Activated CD8-positive, alpha-beta memory T cell treated with anti-CD3 and anti-CD28 coated beads for 1 hour (primary cell): ENCODE results near the gene ENPP5.
"Not testable (repeated sequence)": the region's sequence is repeated elsewhere in the genome, so short reads cannot be mapped to it uniquely, and the experiment has no call there.

Source experiments
- DNase-seq, 2 donors: peaks; one replicate each; pipeline ENCODE4 v3.0.0-alpha.2; 2020; ENCODE audit warnings: low read depth in 1 of 2; ENCODE audit errors: extremely low read depth in 1 of 2

ENPP5 gene

GRCh38 chr6:46175976-46176375 is 5.2 kb upstream of the ENPP5 start:
- DNase-seq, result no peak

- no peak for DNase-seq
These were observed 4.7 kb upstream of the ENPP5 start for GRCh38 chr6:46175446-46175845.

- DNase-seq, result no peak
These were observed 4.1 kb upstream of the ENPP5 start for GRCh38 chr6:46174904-46175303.

- no peak for DNase-seq
These were observed 1.4 kb upstream of the ENPP5 start for GRCh38 chr6:46172176-46172575.

- DNase-seq, result no peak
These were observed 10.7 kb downstream of the ENPP5 start for GRCh38 chr6:46160102-46160501.

- DNase-seq, result no peak
These were observed 11.6 kb downstream of the ENPP5 start for GRCh38 chr6:46159229-46159628.

- no peak for DNase-seq
These were observed 14.1 kb downstream of the ENPP5 start for GRCh38 chr6:46156701-46157100.

GRCh38 chr6:46149066-46149465 is 21.7 kb downstream of the ENPP5 start:
- DNase-seq, result not testable (repeated sequence)

GRCh38 chr6:46144270-46144669 is 26.5 kb downstream of the ENPP5 start:
- no peak for DNase-seq

GRCh38 chr6:46138281-46138680 is 32.5 kb downstream of the ENPP5 start:
- DNase-seq, result no peak

GRCh38 chr6:46137387-46137786 is 33.4 kb downstream of the ENPP5 start:
- no peak for DNase-seq

GRCh38 chr6:46136831-46137230 is 33.9 kb downstream of the ENPP5 start:
- no peak for DNase-seq

GRCh38 chr6:46135176-46135575 is 35.6 kb downstream of the ENPP5 start:
- no peak for DNase-seq

- no peak for DNase-seq
These were observed 36.6 kb downstream of the ENPP5 start for GRCh38 chr6:46134216-46134615.

GRCh38 chr6:46131291-46131690 is 39.5 kb downstream of the ENPP5 start:
- not testable (repeated sequence) for DNase-seq

GRCh38 chr6:46130666-46131065 is 40.1 kb downstream of the ENPP5 start:
- DNase-seq, result no peak

- peak; percentile 74 to 81 for DNase-seq
These were observed 40.9 kb downstream of the ENPP5 start, which contains the start of gene ENPP4 for GRCh38 chr6:46129629-46130511. ENPP4 (plus strand) TSS chr6:46129989; CDS start chr6:46139584, 9,595 bp downstream.

GRCh38 chr6:46129291-46129628 is 41.5 kb downstream of the ENPP5 start:
- no peak for DNase-seq

GRCh38 chr6:46128476-46128875 is 42.3 kb downstream of the ENPP5 start:
- no peak for DNase-seq

- DNase-seq, result not testable (repeated sequence)
These were observed 51.1 kb downstream of the ENPP5 start for GRCh38 chr6:46119679-46120078.

GRCh38 chr6:46118836-46119235 is 51.9 kb downstream of the ENPP5 start:
- no peak for DNase-seq

GRCh38 chr6:46118157-46118556 is 52.6 kb downstream of the ENPP5 start:
- DNase-seq, result no peak

- no peak for DNase-seq
These were observed 54.5 kb downstream of the ENPP5 start for GRCh38 chr6:46116289-46116688.
